HK-2 (cell line): ENCODE results near the gene LEMD1.
"Not testable (repeated sequence)": the region's sequence is repeated elsewhere in the genome, so short reads cannot be mapped to it uniquely, and the experiment has no call there.

ENCODE experiments used
- DNase-seq: peaks from one replicate; pipeline ENCODE4 v3.0.0-alpha.2; 2018; ENCODE audit not compliant: unreplicated experiment

The LEMD1 gene

DNA sequence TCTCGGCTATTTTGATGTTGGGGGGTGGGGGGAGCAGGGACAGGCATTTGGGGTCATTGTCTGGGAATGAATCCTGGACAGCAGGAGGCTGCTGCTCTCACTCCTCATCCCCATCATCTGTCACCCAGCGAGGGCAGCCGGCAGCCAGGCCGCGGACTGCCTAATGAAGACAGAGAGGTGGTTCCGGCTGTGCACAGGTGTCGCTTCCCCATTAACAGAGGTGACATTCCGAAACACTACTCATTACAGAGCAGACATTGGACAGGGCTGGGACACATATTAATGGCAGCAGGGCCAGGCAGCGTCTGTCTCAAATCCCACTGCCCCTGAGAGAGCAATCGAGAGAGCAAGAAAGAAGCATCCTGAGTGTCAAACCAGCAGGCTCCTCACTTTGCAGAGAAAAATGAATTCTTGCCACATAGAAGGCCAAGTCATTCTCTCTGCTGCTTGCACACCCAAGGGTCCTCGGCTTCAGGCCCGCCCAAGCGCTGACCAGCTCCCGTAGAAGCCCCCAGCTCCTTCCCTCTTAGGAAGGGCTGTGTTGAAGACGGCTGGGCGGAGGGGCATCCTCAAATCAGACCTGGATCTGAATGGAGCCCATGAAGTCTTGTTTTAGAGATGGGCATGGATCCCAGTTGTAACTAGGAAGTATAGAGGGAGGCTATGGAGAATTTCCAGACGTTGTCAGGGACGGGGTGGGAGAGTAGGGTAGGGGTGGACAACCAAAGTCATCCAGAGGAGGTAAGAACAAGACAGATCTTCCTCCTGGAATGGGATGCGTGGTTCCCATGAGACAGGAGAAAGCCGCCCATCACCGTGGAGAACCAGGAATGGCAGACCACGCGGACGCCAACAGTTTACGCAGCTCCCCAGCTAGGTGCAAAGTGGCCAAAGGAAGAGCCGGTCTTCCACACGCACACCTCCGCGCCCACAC is 8.2 kb upstream of the LEMD1 start:
- DNase-seq = no peak

- no peak for DNase-seq
These were observed 3.2 kb upstream of the LEMD1 start for GRCh38 chr1:205424901-205425600.

GRCh38 chr1:205423814-205424399 is 2.1 kb upstream of the LEMD1 start:
- no peak for DNase-seq

- no peak for DNase-seq
These were observed 1.3 kb upstream of the LEMD1 start for GRCh38 chr1:205422993-205423642.

DNA sequence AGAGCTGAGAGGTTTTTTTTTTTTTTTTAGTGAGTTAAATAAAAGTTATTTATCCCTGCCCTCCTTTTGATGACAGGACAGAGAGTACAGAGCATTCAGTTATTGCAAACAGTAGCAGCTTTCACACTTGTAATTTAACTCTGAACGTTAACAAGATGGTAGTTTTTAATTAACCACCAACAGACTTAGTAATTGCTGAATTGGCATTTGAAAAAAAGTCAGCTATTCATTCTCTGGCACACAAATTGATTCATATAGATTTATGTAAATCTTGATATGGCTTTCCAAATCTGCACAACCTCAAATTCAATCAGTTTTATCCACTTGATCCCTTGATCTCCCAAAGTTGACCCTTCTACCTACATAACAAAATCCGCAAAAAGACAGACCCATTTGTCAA is 918 bp downstream of the LEMD1 start:
- DNase-seq = no peak

GRCh38 chr1:205417870-205418635 is 3.8 kb downstream of the LEMD1 start:
- DNase-seq = no peak

- DNase-seq = no peak
These were observed 5.5 kb downstream of the LEMD1 start for GRCh38 chr1:205416322-205416721.

DNA sequence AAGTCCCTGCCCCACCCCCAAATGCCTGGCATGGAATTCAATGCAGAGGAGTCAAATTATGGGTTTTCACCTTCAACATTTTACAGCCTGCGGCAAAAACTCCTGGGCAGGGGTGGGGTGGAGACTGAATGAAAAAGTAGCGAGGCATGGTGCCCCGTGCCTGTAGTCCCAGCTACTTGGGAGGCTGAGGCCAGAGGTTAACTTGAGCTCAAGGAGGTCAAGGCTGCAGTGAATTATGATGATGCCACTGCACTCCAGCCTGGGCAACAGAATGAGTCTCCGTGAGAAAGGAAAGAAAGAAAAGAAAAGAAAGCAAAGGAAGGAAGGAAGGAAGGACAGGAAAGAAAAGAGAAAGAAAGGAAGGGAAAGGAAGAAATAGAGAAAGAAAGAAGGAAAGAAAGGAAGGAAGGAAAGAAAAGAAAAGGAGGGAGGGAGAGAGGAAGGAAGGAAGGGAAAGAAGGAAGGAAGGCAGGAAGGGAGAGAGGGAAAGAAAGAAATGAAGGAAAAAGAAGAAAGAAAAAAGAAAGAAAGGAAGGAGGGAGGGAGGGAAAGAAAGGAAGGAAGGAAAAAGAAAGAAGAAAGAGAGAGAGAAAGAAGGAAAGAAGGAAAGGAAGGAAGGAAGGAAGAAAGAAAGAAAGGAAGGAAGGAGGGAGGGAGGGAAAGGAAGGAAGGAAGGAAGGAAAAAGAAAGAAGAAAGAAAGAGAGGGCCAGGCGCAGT is 11.1 kb downstream of the LEMD1 start:
- DNase-seq = no peak

GRCh38 chr1:205407970-205408369 is 13.9 kb downstream of the LEMD1 start:
- no peak for DNase-seq

DNA sequence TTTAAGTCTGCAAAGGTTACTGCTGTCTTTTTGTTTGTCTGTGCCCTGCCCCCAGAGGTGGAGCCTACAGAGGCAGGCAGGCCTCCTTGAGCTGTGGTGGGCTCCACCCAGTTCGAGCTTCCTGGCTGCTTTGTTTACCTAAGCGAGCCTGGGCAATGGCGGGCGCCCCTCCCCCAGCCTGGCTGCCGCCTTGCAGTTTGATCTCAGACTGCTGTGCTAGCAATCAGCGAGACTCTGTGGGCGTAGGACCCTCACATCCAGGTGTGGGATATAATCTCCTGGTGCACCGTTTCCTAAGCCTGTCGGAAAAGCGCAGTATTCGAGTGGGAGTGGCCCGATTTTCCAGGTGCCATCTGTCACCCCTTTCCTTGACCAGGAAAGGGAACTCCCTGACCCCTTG is 15.6 kb downstream of the LEMD1 start:
- DNase-seq = not testable (repeated sequence)

- DNase-seq = not testable (repeated sequence)
These were observed 17.4 kb downstream of the LEMD1 start for GRCh38 chr1:205404484-205404883.

DNA sequence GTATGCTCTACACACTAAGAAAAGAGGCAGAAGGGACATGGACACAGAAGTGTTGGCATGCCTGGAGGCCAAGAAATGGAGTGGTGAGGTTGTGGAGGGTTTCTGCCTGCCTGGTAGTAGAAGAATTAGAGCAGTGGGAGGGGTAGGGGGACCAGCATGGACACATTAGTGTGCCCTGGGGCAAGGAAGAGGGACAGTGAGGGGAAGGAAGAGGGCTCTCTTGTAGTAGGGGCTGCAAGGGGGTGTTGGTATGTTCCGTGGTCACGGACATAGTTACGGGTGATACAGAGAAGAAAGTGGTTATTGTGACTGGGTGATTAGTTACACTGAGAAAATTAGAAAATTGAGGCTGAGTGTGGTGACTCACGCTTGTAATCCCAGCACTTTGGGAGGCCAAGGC is 23.3 kb downstream of the LEMD1 start:
- no peak for DNase-seq

- peak; percentile 29 for DNase-seq
These were observed 24.8 kb downstream of the LEMD1 start for GRCh38 chr1:205396967-205397616.

- no peak for DNase-seq
These were observed 26.2 kb downstream of the LEMD1 start for GRCh38 chr1:205395616-205396015.

DNA sequence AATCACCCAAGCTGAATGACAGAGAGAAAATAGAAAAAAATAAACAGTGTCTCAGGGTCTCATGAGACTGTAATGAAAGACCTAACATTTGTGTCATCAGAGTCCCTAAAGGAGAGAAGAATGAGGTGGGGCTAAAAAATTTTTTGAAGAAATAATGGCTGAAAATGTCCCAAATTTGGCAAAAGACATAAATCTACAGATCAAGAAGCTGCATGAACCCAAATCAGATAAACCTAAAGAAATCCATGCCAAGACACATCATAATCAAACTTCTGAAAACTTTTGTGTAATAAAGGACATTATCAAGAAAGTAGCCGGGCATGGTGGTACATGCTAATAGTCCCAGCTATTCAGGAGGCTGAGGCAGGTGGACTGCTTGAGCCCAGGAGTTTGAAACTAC is 29.2 kb downstream of the LEMD1 start:
- no peak for DNase-seq

DNA sequence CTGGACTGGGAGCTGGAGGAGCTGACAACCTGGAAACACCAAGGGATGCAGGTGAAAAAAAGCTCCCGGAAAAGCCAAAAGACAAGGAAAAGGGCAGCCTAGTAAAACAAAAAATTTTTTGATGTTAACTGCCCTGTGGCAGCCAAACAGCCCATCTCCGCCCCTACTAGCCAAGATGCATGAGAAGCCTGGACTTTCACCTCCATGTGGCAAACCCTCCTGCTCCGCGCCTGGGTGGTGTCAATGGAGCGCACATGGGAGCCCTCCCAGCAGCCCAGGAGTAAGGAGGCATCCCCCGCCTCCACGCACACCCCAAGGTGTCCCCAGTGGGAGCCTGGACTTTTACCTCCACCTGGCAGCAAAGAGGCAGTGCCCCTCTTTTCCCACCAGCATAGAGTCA is 30.5 kb downstream of the LEMD1 start:
- no peak for DNase-seq

DNA sequence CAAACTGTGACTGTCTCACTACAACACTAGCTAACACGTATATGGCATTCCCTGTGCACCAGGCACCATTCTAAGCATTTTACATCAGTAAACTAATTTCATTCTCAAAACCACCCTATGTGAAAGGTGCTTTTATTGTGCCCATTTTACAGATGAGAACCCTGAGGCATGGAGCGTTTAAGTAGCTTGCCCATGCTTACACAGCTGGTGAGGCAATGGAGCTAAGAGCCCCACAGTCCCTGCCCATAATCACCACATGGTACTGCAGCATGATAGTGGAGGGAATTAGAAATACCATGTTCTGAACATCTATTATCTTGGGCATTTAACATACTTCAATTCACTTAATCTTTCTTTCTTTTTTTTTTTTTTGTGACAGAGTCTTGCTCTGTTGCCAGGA is 34.0 kb downstream of the LEMD1 start:
- no peak for DNase-seq

DNA sequence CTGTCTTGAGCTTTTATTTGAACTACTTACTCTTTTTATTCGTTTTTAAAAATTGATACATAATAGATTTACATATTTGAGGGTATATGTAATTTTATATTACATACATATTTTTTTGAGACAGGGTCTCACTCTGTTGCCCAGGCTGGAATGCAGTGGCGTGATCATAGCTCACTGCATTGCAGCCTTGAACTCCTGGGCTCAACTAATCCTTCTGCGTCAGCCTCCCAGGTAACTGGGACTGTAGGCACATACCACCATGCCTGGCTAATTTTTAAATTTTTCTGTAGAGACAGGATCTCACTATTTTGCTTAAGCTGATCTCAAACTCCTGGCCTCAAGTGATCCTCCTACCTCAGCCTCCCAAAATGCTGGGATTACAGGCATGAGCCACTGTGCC is 38.9 kb downstream of the LEMD1 start:
- DNase-seq = not testable (repeated sequence)

GRCh38 chr1:205382561-205382960 is 39.3 kb downstream of the LEMD1 start:
- DNase-seq = no peak

GRCh38 chr1:205381305-205381704 is 40.6 kb downstream of the LEMD1 start:
- no peak for DNase-seq
